ENCODE results near the gene PRRX2.

The PRRX2 gene

GRCh38 chr9:129709438-129710168 lies 44.2 kb downstream of the PRRX2 start:
- DNase-seq (ENCODE audit: low spot score): no peak

- DNase-seq (ENCODE audit: low spot score): no peak
These were observed 44.7 kb downstream of the PRRX2 start for GRCh38 chr9:129710169-129710453.

GRCh38 chr9:129712634-129713401 lies 47.4 kb downstream of the PRRX2 start:
- DNase-seq (ENCODE audit: low spot score): no peak

GRCh38 chr9:129713402-129713679 lies 47.9 kb downstream of the PRRX2 start:
- no peak for DNase-seq (ENCODE audit: low spot score)

- no peak for DNase-seq (ENCODE audit: low spot score)
These were observed 49.1 kb downstream of the PRRX2 start for GRCh38 chr9:129714511-129715061.

- no peak for DNase-seq (ENCODE audit: low spot score)
These were observed 50.6 kb downstream of the PRRX2 start for GRCh38 chr9:129716091-129716490.

- DNase-seq (ENCODE audit: low spot score): no peak
These were observed 52.5 kb downstream of the PRRX2 start for GRCh38 chr9:129717991-129718390.

GRCh38 chr9:129718647-129719046 lies 53.2 kb downstream of the PRRX2 start:
- DNase-seq (ENCODE audit: low spot score): no peak

- DNase-seq (ENCODE audit: low spot score): no peak
These were observed 53.7 kb downstream of the PRRX2 start for GRCh38 chr9:129719135-129719534.

GRCh38 chr9:129720181-129720864 lies 54.9 kb downstream of the PRRX2 start:
- peak; percentile 58 for DNase-seq (ENCODE audit: low spot score)

- DNase-seq (ENCODE audit: low spot score): no peak
These were observed 55.6 kb downstream of the PRRX2 start for GRCh38 chr9:129720865-129721545.

- no peak for DNase-seq (ENCODE audit: low spot score)
These were observed 57.5 kb downstream of the PRRX2 start for GRCh38 chr9:129722913-129723312.

GRCh38 chr9:129724456-129725190 lies 59.2 kb downstream of the PRRX2 start:
- DNase-seq (ENCODE audit: low spot score): no peak

GRCh38 chr9:129725795-129726251 lies 60.4 kb downstream of the PRRX2 start:
- no peak for DNase-seq (ENCODE audit: low spot score)

GRCh38 chr9:129726322-129727160 lies 61.1 kb downstream of the PRRX2 start:
- peak; percentile 91 for DNase-seq (ENCODE audit: low spot score)

- no peak for DNase-seq (ENCODE audit: low spot score)
These were observed 63.3 kb downstream of the PRRX2 start for GRCh38 chr9:129728744-129729143.

- DNase-seq (ENCODE audit: low spot score): no peak
These were observed 66.1 kb downstream of the PRRX2 start for GRCh38 chr9:129731477-129732085.

- no peak for DNase-seq (ENCODE audit: low spot score)
These were observed 66.7 kb downstream of the PRRX2 start for GRCh38 chr9:129732100-129732499.

GRCh38 chr9:129732946-129733631 lies 67.6 kb downstream of the PRRX2 start:
- no peak for DNase-seq (ENCODE audit: low spot score)

GRCh38 chr9:129733632-129733953 lies 68.1 kb downstream of the PRRX2 start:
- no peak for DNase-seq (ENCODE audit: low spot score)

All from ecto neural progenitor cell (in vitro differentiated cells).